SK-N-MC (cell line): ENCODE data around the gene COLEC11.
A peak's percentile ranks its signal among the peaks of the same experiment; 100 is the strongest.

Experiments used
- DNase-seq: peaks from one replicate; pipeline ENCODE4 v3.0.0-alpha.2; 2011; ENCODE audit warnings: low read depth, low spot score
- H3K27ac ChIP-seq: fragments of 200-600 bp; sonication (generic); 2 replicates; pipeline ENCODE4 v1.5.1; 2016; ENCODE audit warnings: mixed run types
- H3K36me3 ChIP-seq: fragments of 200-600 bp; sonication (generic); 2 replicates; pipeline ENCODE4 v1.6.1; 2017; ENCODE audit warnings: antibody characterized with exemption, low read length, mixed read lengths; ENCODE audit not compliant: insufficient read depth
- H3K4me3 ChIP-seq: fragments of 200-600 bp; sonication (generic); 2 replicates; pipeline ENCODE4 v1.5.1; 2016
- H3K9ac ChIP-seq: fragments of 200-600 bp; sonication (generic); 2 replicates; pipeline ENCODE4 v1.8.0; 2017; ENCODE audit warnings: mixed run types, mixed read lengths; ENCODE audit not compliant: insufficient read length
- H3K9me3 ChIP-seq: fragments of 200-600 bp; sonication (generic); 2 replicates; pipeline ENCODE4 v1.6.1; 2017; ENCODE audit warnings: low read depth, mild to moderate bottlenecking, antibody characterized with exemption, low read length, moderate library complexity, mixed read lengths
- EZH2 ChIP-seq: fragments of 200-600 bp; sonication (generic); IDR thresholded peaks from one replicate; pipeline ENCODE4 v1.6.1; 2017; ENCODE audit warnings: antibody characterized with exemption
- FOXP2 ChIP-seq: optimal IDR thresholded peaks from 2 replicates; pipeline ENCODE3; 2011; ENCODE audit warnings: mild to moderate bottlenecking, moderate library complexity; ENCODE audit not compliant: insufficient read depth; ENCODE audit errors: extremely low read length, control extremely low read depth
- POLR2AphosphoS5 ChIP-seq: IDR thresholded peaks from 2 replicates; pipeline ENCODE4 v1.6.1; 2012; ENCODE audit warnings: mild to moderate bottlenecking, low read depth, low read length, borderline replicate concordance

COLEC11 gene

DNA sequence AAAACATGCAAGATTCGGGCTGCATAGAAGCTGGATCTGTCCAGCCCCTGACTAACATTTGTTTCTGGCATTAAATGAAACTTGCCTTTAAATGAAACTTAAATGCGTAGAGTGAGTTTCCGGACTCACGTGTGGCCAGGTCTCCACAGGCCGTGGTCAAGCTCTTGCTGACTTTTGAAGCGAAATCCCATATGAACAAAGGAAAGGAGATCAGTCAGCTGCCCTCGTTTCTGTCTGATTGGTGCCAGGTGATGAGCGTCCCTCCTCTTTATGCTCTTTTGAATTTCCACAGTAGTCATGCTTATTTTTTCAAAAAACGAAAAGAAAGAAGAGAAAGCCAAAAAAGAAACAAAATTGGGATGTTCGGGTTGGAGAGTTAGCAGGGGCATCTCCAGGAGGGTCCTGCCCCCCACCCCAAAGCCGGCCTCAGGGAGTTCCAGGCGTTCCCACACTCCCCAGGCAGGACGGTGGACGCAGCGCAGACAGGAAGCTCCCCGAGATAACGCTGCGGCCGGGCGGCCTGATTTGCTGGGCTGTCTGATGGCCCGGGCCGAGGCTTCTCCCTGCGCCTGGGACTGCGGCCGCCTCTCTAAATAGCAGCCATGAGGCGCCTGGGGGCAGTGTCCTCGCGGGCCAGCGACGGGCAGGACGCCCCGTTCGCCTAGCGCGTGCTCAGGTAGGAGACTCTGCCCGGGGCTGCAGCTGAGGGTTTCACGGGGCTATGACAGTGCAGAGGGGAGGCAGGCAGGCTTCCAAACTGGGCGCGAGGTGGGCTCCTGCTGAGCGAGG, at the start of gene COLEC11:
TSS of gene COLEC11 (plus strand) at position 620 of the 789 bp plus-strand sequence. CDS start 9,229 bp downstream, outside the sequence.
- H3K4me3 ChIP-seq: no peak within 1 kb of the TSS
- H3K27ac ChIP-seq: no peak within 1 kb of the TSS
- TF ChIP-seq POLR2AphosphoS5: no peak
- no peaks in the 10 kb centered on the region for H3K9me3 ChIP-seq
- DNase-seq: no peak
- no peak within 1 kb of the TSS for H3K9ac ChIP-seq
- no peaks in the 10 kb centered on the region for H3K36me3 ChIP-seq

GRCh38 chr2:3545788-3546478, 49.0 kb upstream of the COLEC11 start:
- no peak for TF ChIP-seq EZH2
- TF ChIP-seq POLR2AphosphoS5: no peak
- no peak for TF ChIP-seq FOXP2
- Histone ChIP-seq H3K9me3 (no peaks in the 10 kb centered on the region), H3K9ac (no peak overlapping the region), H3K4me3 (no peak overlapping the region), H3K36me3 (peaks cover 89% of the 10 kb centered on the region), H3K27ac (no peak overlapping the region)
- DNase-seq: no peak

DNA sequence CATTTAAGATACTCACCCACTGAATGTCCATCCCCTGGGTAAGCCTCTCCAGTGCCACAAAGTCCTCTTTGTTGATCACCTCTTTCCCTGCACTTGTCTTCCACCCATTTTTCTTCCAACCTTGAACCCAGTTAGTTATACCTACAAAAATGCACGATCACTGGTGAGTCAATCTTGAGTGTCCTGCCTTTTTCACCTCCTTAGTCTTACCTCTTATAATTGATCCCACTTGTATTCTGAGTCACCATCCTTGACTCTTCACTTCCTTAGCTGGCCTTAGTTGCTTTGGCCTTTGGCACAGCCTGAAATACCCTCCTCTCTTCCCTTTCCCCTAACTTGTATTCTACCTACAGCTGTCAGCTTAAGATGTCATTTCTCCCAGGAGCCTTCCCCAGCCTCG, 47.0 kb upstream of the COLEC11 start:
- no peak overlapping the region for H3K9ac ChIP-seq
- no peak overlapping the region for H3K27ac ChIP-seq
- H3K36me3 ChIP-seq: peaks cover 94% of the 10 kb centered on the region
- TF ChIP-seq POLR2AphosphoS5 (no peak), EZH2 (no peak)
- no peak for DNase-seq
- H3K4me3 ChIP-seq: no peak overlapping the region
- H3K9me3 ChIP-seq: no peaks in the 10 kb centered on the region

- Histone ChIP-seq H3K27ac (no peak overlapping the region), H3K9me3 (no peaks in the 10 kb centered on the region), H3K36me3 (peaks cover 74% of the 10 kb centered on the region), H3K9ac (no peak overlapping the region), H3K4me3 (no peak overlapping the region)
- no peak for DNase-seq
- TF ChIP-seq EZH2: no peak
- no peak for TF ChIP-seq FOXP2
- TF ChIP-seq POLR2AphosphoS5: no peak
These were observed 41.0 kb upstream of the COLEC11 start for GRCh38 chr2:3553946-3554345.

DNA sequence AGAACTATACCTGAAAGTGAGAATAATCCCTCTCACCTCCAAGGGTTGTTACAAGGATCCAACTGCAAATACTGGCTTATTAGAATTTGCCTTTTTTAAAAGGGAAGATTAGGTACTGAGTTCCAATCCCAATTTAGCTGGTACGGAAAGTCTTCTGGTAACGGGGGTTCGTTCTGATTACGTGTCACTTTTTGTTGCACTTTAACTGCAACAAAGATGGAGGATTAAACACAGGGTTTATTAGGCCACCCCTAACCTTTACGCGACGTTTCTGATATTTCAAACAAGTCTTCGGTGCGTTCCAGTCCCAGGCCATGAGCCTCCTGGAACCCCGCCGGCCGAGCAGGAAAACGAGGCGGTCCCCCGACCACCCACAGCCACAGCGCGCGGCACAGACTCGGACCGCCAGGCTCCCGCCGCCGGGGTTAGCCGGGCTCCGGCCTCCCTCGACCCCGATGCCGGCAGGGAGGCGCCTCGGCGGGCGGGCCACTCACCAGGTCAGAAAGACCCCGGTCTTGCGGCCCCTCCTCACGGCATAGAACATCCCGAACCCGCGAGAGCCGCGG, 37.2 kb upstream of the COLEC11 start:
- Histone ChIP-seq H3K9me3 (no peaks in the 10 kb centered on the region), H3K36me3 (peaks cover 41% of the 10 kb centered on the region), H3K4me3 (peak overlapping the region; percentile 96), H3K27ac (peak overlapping the region; percentile 79), H3K9ac (peak overlapping the region; percentile 98)
- TF ChIP-seq FOXP2: no peak
- no peak for TF ChIP-seq POLR2AphosphoS5
- no peak for TF ChIP-seq EZH2
- DNase-seq: no peak

DNA sequence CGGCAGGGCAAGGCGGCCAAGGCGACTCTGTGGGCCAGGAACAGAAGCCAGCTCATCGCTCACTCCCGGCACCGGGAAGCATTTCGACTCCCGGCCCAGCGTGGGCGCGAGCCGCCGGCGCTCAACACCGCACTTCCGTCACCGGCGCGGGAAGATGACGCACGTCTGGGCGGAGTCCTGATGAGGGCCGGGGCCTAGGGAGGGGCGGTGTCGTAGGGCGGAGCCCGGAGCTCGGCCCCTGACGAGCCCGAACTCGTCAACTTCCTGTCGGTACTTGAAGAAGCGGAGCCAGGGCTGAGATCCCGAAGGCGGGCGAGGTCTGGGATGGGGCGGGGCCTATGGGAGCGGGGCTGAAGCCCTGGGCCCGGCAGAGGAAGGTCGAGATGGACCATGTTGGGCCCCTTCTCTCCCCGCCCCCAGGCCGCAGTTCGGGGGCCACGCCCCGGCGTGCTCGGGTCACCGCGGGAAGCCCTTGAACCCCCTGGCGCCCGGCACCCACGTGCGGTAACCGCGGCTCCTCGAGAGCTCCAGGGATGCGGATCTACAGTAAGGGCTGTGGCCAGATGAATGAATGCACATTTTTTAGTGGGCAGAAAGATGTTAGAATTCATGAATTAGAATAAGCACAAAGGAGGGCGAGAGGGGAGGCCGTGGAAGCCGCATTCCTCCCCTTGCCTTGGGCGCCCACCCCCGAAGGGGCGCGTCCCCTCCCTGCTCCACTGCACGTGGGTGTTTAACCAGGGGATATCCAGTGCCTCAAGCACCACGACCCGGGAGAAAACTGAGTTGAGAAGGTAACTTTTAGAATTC, 36.5 kb upstream of the COLEC11 start, which contains the start of gene RNASEH1:
TSS of gene RNASEH1 (minus strand) at position 129 of the 810 bp plus-strand sequence. CDS start at position 56, 73 bp downstream.
- Histone ChIP-seq H3K9ac (peak within 1 kb of the TSS; percentile 98), H3K27ac (peak within 1 kb of the TSS; percentile 79), H3K4me3 (peak within 1 kb of the TSS; percentile 96), H3K9me3 (no peaks in the 10 kb centered on the region), H3K36me3 (peaks cover 36% of the 10 kb centered on the region)
- peak; percentile 64 for DNase-seq
- TF ChIP-seq POLR2AphosphoS5 (peak; percentile 93), EZH2 (no peak)

DNA sequence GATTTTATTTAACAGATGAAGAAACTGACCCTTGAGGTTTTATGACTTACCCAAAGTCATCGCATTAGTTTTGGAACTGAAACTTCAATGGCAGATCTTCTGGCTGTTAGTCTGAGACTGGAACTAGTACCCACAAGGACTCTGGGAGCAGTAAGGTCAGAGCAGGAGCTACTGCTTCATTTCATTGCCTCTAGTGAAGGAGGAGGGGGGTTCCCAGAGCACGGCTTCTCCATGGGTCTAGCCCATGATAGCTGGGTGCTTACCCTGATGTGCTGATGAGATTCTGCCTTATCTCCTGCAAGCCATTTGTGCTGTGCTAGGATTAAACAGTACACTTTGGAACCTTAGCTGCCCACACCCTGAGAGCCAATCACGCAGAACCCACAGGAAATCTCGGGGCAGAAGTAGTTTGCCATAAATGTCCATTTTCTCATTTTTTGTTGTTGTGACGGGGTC, 31.4 kb upstream of the COLEC11 start:
- Histone ChIP-seq H3K36me3 (no peaks in the 10 kb centered on the region), H3K9me3 (no peaks in the 10 kb centered on the region), H3K27ac (no peak overlapping the region), H3K9ac (no peak overlapping the region), H3K4me3 (no peak overlapping the region)
- TF ChIP-seq FOXP2 (no peak), POLR2AphosphoS5 (no peak), EZH2 (no peak)
- no peak for DNase-seq

DNA sequence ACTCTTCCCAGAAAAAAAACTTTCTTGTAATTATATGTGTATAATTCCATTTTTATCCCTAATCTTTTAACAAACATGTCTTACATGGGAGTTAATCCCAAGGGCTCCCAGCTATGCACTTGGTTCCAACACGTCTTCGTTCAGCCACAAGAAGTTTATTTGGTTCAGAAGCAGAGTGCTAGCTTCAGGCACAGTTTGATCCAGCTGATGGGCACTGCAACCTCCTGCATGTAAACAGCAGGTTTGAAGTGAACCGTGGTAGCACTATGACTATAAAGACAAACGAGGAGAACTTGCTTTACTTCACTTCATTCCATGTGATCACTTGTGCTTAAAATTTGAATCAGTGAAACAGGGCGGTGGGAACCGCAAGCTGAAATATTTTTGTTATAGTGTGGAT, 29.8 kb upstream of the COLEC11 start:
- Histone ChIP-seq H3K9me3 (no peaks in the 10 kb centered on the region), H3K9ac (no peak overlapping the region), H3K36me3 (no peaks in the 10 kb centered on the region), H3K4me3 (no peak overlapping the region), H3K27ac (no peak overlapping the region)
- no peak for DNase-seq
- TF ChIP-seq EZH2: no peak
- no peak for TF ChIP-seq POLR2AphosphoS5
- TF ChIP-seq FOXP2: no peak
